ENCODE data around the gene MTRF1L.
A peak's percentile ranks its signal among the peaks of the same experiment; 100 is the strongest.
"Not testable (repeated sequence)": the region's sequence is repeated elsewhere in the genome, so short reads cannot be mapped to it uniquely, and the experiment has no call there.

Gene MTRF1L

DNA sequence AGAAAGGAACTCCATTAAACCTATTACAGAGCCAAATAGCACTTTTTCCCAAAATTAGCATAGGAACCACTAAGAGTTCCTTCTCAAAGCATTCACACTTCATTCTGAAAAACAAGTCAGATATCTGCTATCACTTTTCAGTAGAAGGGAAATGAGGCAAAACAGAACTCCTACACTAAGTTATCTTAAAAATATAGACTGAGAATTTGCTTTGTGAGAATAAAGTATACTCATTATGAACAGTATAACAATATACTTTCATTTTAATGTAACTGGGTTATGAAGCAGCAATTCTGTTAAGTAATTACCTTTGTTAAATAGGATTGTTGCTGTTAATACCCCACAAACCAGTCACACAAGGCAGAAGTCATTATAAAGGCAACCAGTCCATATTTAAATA lies 8.7 kb downstream of the MTRF1L start:
- Histone ChIP-seq H3K9me2 (replicated peaks; ENCODE audit: insufficient read depth, low read length) (no peaks in the 10 kb centered on the region), H4K20me1 (ENCODE audit: insufficient read depth, low read length) (no peaks in the 10 kb centered on the region), H3K4me3 (ENCODE audit: low read length) (no peak overlapping the region), H2AFZ (ENCODE audit: low read length) (no peak overlapping the region), H3K4me2 (ENCODE audit: low read depth, low read length) (no peak overlapping the region), H3K9ac (ENCODE audit: low read length) (no peak overlapping the region), H3K79me2 (ENCODE audit: low read length) (peaks cover 59% of the 10 kb centered on the region), H3K9me3 (replicated peaks; ENCODE audit: insufficient read depth, low read length) (no peaks in the 10 kb centered on the region), H3K27ac (ENCODE audit: low read length) (no peak overlapping the region), H3K27me3 (replicated peaks; ENCODE audit: insufficient read depth, low read length) (no peaks in the 10 kb centered on the region), H3K4me1 (ENCODE audit: low read length) (no peaks in the 10 kb centered on the region), H3K36me3 (replicated peaks; ENCODE audit: insufficient read depth, low read length) (no peaks in the 10 kb centered on the region; the same call in 1 of the 2 replicates), H3F3A (ENCODE audit: insufficient read depth, low read length) (no peaks in the 10 kb centered on the region)
- no peak for DNase-seq
- TF ChIP-seq EZH2 (optimal IDR thresholded peaks at IDR 0.05; ENCODE audit: low read depth, low read length) (no peak), EZH2phosphoT487 (IDR thresholded peaks at IDR 0.05; ENCODE audit: low read length) (no peak)
- TF ChIP-seq, protein P1, sequence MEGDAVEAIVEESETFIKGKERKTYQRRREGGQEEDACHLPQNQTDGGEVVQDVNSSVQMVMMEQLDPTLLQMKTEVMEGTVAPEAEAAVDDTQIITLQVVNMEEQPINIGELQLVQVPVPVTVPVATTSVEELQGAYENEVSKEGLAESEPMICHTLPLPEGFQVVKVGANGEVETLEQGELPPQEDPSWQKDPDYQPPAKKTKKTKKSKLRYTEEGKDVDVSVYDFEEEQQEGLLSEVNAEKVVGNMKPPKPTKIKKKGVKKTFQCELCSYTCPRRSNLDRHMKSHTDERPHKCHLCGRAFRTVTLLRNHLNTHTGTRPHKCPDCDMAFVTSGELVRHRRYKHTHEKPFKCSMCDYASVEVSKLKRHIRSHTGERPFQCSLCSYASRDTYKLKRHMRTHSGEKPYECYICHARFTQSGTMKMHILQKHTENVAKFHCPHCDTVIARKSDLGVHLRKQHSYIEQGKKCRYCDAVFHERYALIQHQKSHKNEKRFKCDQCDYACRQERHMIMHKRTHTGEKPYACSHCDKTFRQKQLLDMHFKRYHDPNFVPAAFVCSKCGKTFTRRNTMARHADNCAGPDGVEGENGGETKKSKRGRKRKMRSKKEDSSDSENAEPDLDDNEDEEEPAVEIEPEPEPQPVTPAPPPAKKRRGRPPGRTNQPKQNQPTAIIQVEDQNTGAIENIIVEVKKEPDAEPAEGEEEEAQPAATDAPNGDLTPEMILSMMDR (IDR thresholded peaks at IDR 0.05; ENCODE audit: low read length): no peak

DNA sequence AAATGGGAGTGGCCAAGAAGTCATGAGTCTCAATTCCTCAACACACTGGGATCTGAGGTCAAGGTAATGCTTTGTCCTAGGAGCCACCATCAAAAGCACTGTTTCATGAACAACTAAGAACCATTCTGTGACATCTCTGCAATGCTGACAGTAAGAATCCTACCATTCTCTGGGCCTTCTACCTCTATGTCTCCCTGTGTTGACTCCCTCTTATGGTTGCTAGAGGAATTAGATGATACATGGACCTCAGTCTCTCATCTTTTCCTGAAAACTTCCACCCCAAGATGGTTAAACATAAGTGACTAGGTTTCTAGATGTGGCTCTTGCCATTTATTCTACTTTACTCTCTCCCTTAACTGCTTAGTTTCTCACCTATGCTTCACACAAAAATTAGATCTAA lies 9.1 kb downstream of the MTRF1L start:
- no peak overlapping the region for H3K4me3 ChIP-seq (ENCODE audit: low read length)
- H3K9me3 ChIP-seq (replicated peaks; ENCODE audit: insufficient read depth, low read length): no peaks in the 10 kb centered on the region
- H4K20me1 ChIP-seq (ENCODE audit: insufficient read depth, low read length): no peaks in the 10 kb centered on the region
- TF ChIP-seq EZH2 (optimal IDR thresholded peaks at IDR 0.05; ENCODE audit: low read depth, low read length): no peak
- TF ChIP-seq EZH2phosphoT487 (IDR thresholded peaks at IDR 0.05; ENCODE audit: low read length): no peak
- TF ChIP-seq, protein P1 (IDR thresholded peaks at IDR 0.05; ENCODE audit: low read length): peak; percentile 11; the same call in 1 of the 2 replicates
- no peaks in the 10 kb centered on the region for H3K4me1 ChIP-seq (ENCODE audit: low read length)
- H3K36me3 ChIP-seq (replicated peaks; ENCODE audit: insufficient read depth, low read length): no peaks in the 10 kb centered on the region; the same call in 1 of the 2 replicates
- no peaks in the 10 kb centered on the region for H3F3A ChIP-seq (ENCODE audit: insufficient read depth, low read length)
- H3K4me2 ChIP-seq (ENCODE audit: low read depth, low read length): no peak overlapping the region
- H3K27ac ChIP-seq (ENCODE audit: low read length): no peak overlapping the region
- no peaks in the 10 kb centered on the region for H3K9me2 ChIP-seq (replicated peaks; ENCODE audit: insufficient read depth, low read length)
- no peak overlapping the region for H2AFZ ChIP-seq (ENCODE audit: low read length)
- DNase-seq: no peak
- no peaks in the 10 kb centered on the region for H3K27me3 ChIP-seq (replicated peaks; ENCODE audit: insufficient read depth, low read length)
- H3K79me2 ChIP-seq (ENCODE audit: low read length): peaks cover 55% of the 10 kb centered on the region
- no peak overlapping the region for H3K9ac ChIP-seq (ENCODE audit: low read length)

DNA sequence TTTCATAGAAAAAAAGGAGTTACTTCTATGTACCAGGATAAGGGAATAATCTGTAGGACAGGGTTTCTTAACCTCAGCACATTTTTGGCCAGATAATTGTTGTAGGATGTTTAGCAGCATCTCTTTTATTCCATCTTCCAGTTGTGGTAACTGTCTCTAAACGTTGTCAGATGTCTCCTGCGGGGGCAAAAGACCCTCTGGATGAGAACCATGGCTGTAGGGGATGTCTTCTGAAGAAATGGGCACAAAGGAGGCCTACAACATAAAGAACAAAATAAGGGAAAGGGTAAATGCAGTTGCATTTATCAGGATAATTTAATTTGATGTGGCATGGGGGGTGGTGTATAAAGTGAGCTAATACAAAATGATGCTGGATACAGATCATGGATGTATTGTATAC lies 15.5 kb downstream of the MTRF1L start:
- peaks cover 54% of the 10 kb centered on the region for H3K79me2 ChIP-seq (ENCODE audit: low read length)
- 0 out of 2 replicates have a peak, but pooled peaks cover 7% of the 10 kb centered on the region for H3F3A ChIP-seq (ENCODE audit: insufficient read depth, low read length)
- H3K9me3 ChIP-seq (replicated peaks; ENCODE audit: insufficient read depth, low read length): no peaks in the 10 kb centered on the region
- H3K4me3 ChIP-seq (ENCODE audit: low read length): no peak overlapping the region
- H3K4me1 ChIP-seq (ENCODE audit: low read length): no peaks in the 10 kb centered on the region
- no peaks in the 10 kb centered on the region for H3K36me3 ChIP-seq (replicated peaks; ENCODE audit: insufficient read depth, low read length)
- no peak for TF ChIP-seq EZH2phosphoT487 (IDR thresholded peaks at IDR 0.05; ENCODE audit: low read length)
- TF ChIP-seq, protein P1 (IDR thresholded peaks at IDR 0.05; ENCODE audit: low read length): no peak
- TF ChIP-seq EZH2 (optimal IDR thresholded peaks at IDR 0.05; ENCODE audit: low read depth, low read length): no peak
- H3K4me2 ChIP-seq (ENCODE audit: low read depth, low read length): no peak overlapping the region
- H3K27ac ChIP-seq (ENCODE audit: low read length): no peak overlapping the region
- no peak overlapping the region for H2AFZ ChIP-seq (ENCODE audit: low read length)
- H3K27me3 ChIP-seq (replicated peaks; ENCODE audit: insufficient read depth, low read length): no peaks in the 10 kb centered on the region
- H3K9me2 ChIP-seq (replicated peaks; ENCODE audit: insufficient read depth, low read length): no peaks in the 10 kb centered on the region
- no peaks in the 10 kb centered on the region for H4K20me1 ChIP-seq (ENCODE audit: insufficient read depth, low read length)
- no peak overlapping the region for H3K9ac ChIP-seq (ENCODE audit: low read length)
- no peak for DNase-seq

DNA sequence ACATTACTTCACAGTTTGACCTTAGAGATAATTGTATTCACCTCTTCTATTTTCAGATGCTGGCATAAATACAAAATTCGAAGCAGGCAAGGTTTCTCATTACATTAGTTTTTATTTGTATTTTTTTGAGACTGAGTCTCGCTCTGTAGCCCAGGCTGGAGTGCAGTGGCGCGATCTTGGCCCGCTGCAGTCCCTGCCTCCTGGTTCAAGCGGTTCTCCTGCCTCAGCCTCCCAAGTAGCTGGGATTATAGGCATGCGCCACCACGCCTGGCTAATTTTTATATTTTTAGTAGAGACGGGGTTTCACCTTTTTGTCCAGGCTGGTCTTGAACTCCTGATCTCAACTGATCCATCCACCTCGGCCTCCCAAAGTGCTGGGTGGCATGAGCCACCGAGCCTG lies 17.2 kb downstream of the MTRF1L start:
- not testable (repeated sequence) for H3K9me2 ChIP-seq (replicated peaks; ENCODE audit: insufficient read depth, low read length); H3K27me3 ChIP-seq (replicated peaks; ENCODE audit: insufficient read depth, low read length); H3K4me1 ChIP-seq (ENCODE audit: low read length); H4K20me1 ChIP-seq (ENCODE audit: insufficient read depth, low read length); DNase-seq; H3K36me3 ChIP-seq (replicated peaks; ENCODE audit: insufficient read depth, low read length); H2AFZ ChIP-seq (ENCODE audit: low read length); H3K9ac ChIP-seq (ENCODE audit: low read length); H3F3A ChIP-seq (ENCODE audit: insufficient read depth, low read length); H3K9me3 ChIP-seq (replicated peaks; ENCODE audit: insufficient read depth, low read length)
- peak overlapping the region; percentile 78 for H3K4me2 ChIP-seq (ENCODE audit: low read depth, low read length)
- H3K27ac ChIP-seq (ENCODE audit: low read length): peak overlapping the region; percentile 92; the same call in 1 of the 2 replicates
- peak overlapping the region; percentile 78; the same call in 1 of the 2 replicates for H3K4me3 ChIP-seq (ENCODE audit: low read length)
- peaks cover 63% of the 10 kb centered on the region for H3K79me2 ChIP-seq (ENCODE audit: low read length)
